ENCODE data around the gene STUB1.

DNA sequence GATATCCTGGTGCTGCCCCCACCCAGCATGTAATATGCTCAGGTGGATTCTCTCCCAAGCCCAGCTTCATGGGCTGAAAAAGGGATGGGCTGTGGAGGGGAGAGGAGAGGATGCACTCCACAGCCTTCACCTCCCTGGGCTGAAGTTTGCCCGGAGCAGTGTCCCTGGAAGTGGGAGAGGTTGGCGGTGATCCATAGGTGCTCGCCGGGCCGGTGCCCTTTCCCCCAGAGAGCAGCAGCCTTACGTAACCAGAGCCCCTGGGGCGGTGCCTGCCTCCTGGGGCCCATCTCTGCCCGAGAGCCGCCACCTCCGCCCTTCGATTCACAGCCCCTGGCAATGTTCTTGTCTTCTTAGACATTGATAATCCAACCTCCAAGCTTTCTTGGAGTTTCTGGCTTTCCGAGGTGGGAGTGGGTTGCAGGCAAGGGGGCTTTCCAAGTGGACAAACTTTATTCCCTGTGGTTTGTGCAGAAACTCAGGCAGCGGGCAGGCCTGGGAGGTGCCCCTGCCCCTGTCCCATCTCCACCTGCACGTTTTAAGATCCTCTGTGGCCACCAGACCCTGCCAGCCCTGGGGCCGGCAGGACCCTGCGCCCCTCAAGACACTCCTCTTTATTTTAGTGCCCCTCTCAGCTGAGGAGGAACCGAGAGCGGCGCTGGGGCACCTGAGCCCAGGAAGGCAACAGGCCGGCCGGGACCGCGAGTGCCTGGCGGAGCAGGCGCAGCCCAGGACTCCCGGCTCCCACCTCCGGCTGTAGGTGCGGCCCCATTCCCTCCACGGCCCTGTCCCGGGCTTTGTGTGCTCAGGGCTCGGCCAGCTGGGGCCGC lies 34.1 kb upstream of the STUB1 start:
- TF ChIP-seq ELF1 (IDR thresholded peaks at IDR 0.05; ENCODE audit: borderline replicate concordance, low read depth): no peak
- TF ChIP-seq EZH2 (IDR thresholded peaks at IDR 0.05): no peak
- TF ChIP-seq, protein P1, sequence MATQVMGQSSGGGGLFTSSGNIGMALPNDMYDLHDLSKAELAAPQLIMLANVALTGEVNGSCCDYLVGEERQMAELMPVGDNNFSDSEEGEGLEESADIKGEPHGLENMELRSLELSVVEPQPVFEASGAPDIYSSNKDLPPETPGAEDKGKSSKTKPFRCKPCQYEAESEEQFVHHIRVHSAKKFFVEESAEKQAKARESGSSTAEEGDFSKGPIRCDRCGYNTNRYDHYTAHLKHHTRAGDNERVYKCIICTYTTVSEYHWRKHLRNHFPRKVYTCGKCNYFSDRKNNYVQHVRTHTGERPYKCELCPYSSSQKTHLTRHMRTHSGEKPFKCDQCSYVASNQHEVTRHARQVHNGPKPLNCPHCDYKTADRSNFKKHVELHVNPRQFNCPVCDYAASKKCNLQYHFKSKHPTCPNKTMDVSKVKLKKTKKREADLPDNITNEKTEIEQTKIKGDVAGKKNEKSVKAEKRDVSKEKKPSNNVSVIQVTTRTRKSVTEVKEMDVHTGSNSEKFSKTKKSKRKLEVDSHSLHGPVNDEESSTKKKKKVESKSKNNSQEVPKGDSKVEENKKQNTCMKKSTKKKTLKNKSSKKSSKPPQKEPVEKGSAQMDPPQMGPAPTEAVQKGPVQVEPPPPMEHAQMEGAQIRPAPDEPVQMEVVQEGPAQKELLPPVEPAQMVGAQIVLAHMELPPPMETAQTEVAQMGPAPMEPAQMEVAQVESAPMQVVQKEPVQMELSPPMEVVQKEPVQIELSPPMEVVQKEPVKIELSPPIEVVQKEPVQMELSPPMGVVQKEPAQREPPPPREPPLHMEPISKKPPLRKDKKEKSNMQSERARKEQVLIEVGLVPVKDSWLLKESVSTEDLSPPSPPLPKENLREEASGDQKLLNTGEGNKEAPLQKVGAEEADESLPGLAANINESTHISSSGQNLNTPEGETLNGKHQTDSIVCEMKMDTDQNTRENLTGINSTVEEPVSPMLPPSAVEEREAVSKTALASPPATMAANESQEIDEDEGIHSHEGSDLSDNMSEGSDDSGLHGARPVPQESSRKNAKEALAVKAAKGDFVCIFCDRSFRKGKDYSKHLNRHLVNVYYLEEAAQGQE (IDR thresholded peaks at IDR 0.05; ENCODE audit: low read depth): no peak
- TF ChIP-seq, protein P2, sequence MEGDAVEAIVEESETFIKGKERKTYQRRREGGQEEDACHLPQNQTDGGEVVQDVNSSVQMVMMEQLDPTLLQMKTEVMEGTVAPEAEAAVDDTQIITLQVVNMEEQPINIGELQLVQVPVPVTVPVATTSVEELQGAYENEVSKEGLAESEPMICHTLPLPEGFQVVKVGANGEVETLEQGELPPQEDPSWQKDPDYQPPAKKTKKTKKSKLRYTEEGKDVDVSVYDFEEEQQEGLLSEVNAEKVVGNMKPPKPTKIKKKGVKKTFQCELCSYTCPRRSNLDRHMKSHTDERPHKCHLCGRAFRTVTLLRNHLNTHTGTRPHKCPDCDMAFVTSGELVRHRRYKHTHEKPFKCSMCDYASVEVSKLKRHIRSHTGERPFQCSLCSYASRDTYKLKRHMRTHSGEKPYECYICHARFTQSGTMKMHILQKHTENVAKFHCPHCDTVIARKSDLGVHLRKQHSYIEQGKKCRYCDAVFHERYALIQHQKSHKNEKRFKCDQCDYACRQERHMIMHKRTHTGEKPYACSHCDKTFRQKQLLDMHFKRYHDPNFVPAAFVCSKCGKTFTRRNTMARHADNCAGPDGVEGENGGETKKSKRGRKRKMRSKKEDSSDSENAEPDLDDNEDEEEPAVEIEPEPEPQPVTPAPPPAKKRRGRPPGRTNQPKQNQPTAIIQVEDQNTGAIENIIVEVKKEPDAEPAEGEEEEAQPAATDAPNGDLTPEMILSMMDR (IDR thresholded peaks at IDR 0.05 in 2 of 3, conservative IDR thresholded peaks at IDR 0.05 in 1 of 3; ENCODE audit: borderline replicate concordance in 1 of 3, insufficient read depth in 1 of 3, low read depth in 2 of 3, low read length in 2 of 3): no peak
- no peak for TF ChIP-seq POLR2A (IDR thresholded peaks at IDR 0.05; ENCODE audit: borderline replicate concordance, extremely low read depth, insufficient read depth, insufficient read length)
- no peak for TF ChIP-seq ZNF274 (IDR thresholded peaks at IDR 0.05; ENCODE audit: low read depth, low read length)
